GM23248 (cell line): ENCODE results near the gene SEC14L1. TPM values are rescaled to one million over a fixed set of nuclear protein-coding genes. Genes with fewer than 3 reads are reported as not detected.

Source experiments
- DNase-seq: peaks from one replicate; pipeline ENCODE4 v3.0.0-alpha.2; 2015
- H2AFZ ChIP-seq: fragments of 200-600 bp; sonication (generic); 2 replicates; pipeline ENCODE4 v1.6.1; 2016; ENCODE audit warnings: antibody characterized with exemption
- H3F3A ChIP-seq: fragments of 200-600 bp; sonication (generic); 2 replicates; pipeline ENCODE4 v1.6.1; 2016; ENCODE audit warnings: mild to moderate bottlenecking, antibody characterized with exemption, mixed run types; ENCODE audit not compliant: insufficient read depth
- H3K27ac ChIP-seq: fragments of 200-600 bp; sonication (generic); 2 replicates; pipeline ENCODE4 v1.5.1; 2016; ENCODE audit warnings: mild to moderate bottlenecking
- H3K27me3 ChIP-seq: fragments of 200-600 bp; sonication (generic); replicated peaks from 2 replicates; pipeline ENCODE4 v1.6.1; 2016; ENCODE audit warnings: mild to moderate bottlenecking; ENCODE audit not compliant: insufficient read depth
- H3K36me3 ChIP-seq: fragments of 200-600 bp; sonication (generic); 2 replicates; pipeline ENCODE4 v1.6.1; 2016; ENCODE audit warnings: low read depth, mild to moderate bottlenecking
- H3K4me1 ChIP-seq: fragments of 200-600 bp; sonication (generic); 2 replicates; pipeline ENCODE4 v1.6.1; 2016; ENCODE audit warnings: mild to moderate bottlenecking; ENCODE audit not compliant: insufficient read depth
- H3K4me2 ChIP-seq: fragments of 200-600 bp; sonication (generic); one replicate; pipeline ENCODE4 v1.6.1; 2016; ENCODE audit warnings: mild to moderate bottlenecking; ENCODE audit not compliant: unreplicated experiment
- H3K4me3 ChIP-seq: fragments of 200-600 bp; sonication (generic); 2 replicates; pipeline ENCODE4 v1.5.1; 2016; ENCODE audit warnings: mild to moderate bottlenecking
- H3K79me2 ChIP-seq: fragments of 200-600 bp; sonication (generic); 2 replicates; pipeline ENCODE4 v1.6.1; 2016; ENCODE audit warnings: mild to moderate bottlenecking; ENCODE audit not compliant: insufficient read depth
- H3K9ac ChIP-seq: fragments of 200-600 bp; sonication (generic); 2 replicates; pipeline ENCODE4 v1.6.1; 2016; ENCODE audit warnings: mild to moderate bottlenecking
- H3K9me2 ChIP-seq: fragments of 200-600 bp; sonication (generic); 2 replicates; pipeline ENCODE4 v1.6.1; 2016; ENCODE audit warnings: mixed run types, mild to moderate bottlenecking, moderate library complexity; ENCODE audit not compliant: insufficient read depth
- H3K9me3 ChIP-seq: fragments of 200-600 bp; sonication (generic); one replicate; pipeline ENCODE4 v1.6.1; 2017; ENCODE audit warnings: low read depth
- H4K20me1 ChIP-seq: fragments of 200-600 bp; sonication (generic); 2 replicates; pipeline ENCODE4 v1.6.0; 2016; ENCODE audit not compliant: insufficient read depth
- EZH2 ChIP-seq: fragments of 200-600 bp; sonication (generic); IDR thresholded peaks from 2 replicates; pipeline ENCODE4 v1.6.1; 2018; ENCODE audit warnings: antibody characterized with exemption, mild to moderate bottlenecking; ENCODE audit not compliant: insufficient read depth, poor library complexity, severe bottlenecking
- EZH2phosphoT487 ChIP-seq: fragments of 200-600 bp; sonication (generic); IDR thresholded peaks from 2 replicates; pipeline ENCODE4 v1.6.1; 2018; ENCODE audit warnings: antibody characterized with exemption, moderate library complexity, mild to moderate bottlenecking, low read depth; ENCODE audit not compliant: insufficient read depth
- WGBS, 2 experiments: methylation state at CpG; one replicate each; pipeline ENCODE4 v1.1.6; 2015 to 2017; ENCODE audit warnings: low lambda C conversion rate in 2 of 2, low coverage in 1 of 2; ENCODE audit errors: missing lambda C conversion rate in 2 of 2; 5-methylcytosine and 5-hydroxymethylcytosine counted together
- in situ Hi-C: fragments of 300-500 bp; cut with MboI; formaldehyde crosslinking; loops from 2 replicates; pipeline ENCODE4 v1.15.0; 2020
- polyA plus RNA-seq: library from polyadenylated mRNA; unstranded; fragments of >200 nt; fragmentation: Nextera tagmentation; extraction: Ambion mirVana; gene quantifications from 2 replicates; pipeline ENCODE4 v1.2.1, GENCODE V29; 2016
- small RNA-seq: library from RNA; depleted of rRNA; stranded (forward); fragments of <200 nt; gene quantifications from one replicate; pipeline ENCODE3, GENCODE V24; 2014; ENCODE audit warnings: low read depth, low replicate concordance
- total RNA-seq: library from RNA; depleted of rRNA; stranded (reverse); fragments of >200 nt; shearing (Covaris generic); gene quantifications from 2 replicates; pipeline ENCODE4 v1.2.3, GENCODE V29; 2014

SEC14L1 gene
- total and polyA plus RNA-seq, 2 experiments from 2014 or later = 24.4 to 26.8 TPM

DNA sequence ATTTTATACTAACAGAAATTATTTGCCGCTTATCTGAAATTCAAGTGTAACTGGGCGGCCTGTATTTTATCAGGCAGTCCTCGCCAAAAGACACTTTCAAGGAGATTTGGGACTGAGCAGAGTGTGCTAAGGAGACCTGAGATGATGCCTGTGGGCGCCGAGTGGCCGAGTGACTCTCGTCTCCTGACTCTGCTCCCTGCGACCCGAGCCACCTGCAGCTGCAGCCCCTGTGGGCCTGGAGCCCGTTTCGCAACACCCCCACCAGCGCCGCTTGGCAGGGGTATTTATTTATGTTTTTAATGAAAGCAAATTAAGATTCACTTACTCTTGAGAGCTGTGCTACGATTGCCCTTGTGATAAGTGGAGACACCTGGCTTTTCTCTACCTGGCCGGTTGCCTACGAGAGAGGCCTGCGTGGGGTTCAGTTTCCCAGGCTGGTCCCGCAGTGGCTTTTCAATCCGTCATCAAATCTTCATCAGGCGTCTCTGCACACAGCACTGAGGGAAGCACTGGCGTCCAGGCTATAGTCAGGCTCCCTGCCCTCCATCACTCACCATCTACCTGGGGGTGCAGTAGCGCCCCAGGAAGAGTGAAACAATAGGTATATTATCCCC is 124.0 kb downstream of the SEC14L1 start:
- H3K4me3 ChIP-seq = no peak overlapping the region
- no peaks in the 10 kb centered on the region for H3K36me3 ChIP-seq
- no peaks in the 10 kb centered on the region for H4K20me1 ChIP-seq
- no peak overlapping the region for H3K4me2 ChIP-seq
- H2AFZ ChIP-seq = no peak overlapping the region
- 76 to 79% methylated on average over 22 of the region's 22 CpGs for WGBS, 2 experiments
- no peak overlapping the region for H3K27ac ChIP-seq
- H3K9me3 ChIP-seq = no peaks in the 10 kb centered on the region
- no peak overlapping the region for H3K9ac ChIP-seq
- no peaks in the 10 kb centered on the region for H3K4me1 ChIP-seq
- no peak for DNase-seq
- H3K79me2 ChIP-seq = no peaks in the 10 kb centered on the region
- no peaks in the 10 kb centered on the region for H3F3A ChIP-seq
- H3K9me2 ChIP-seq = no peaks in the 10 kb centered on the region
- TF ChIP-seq EZH2phosphoT487 (no peak), EZH2 (no peak)
- in situ Hi-C loops = no loop called here
- H3K27me3 ChIP-seq = no peaks in the 10 kb centered on the region

DNA sequence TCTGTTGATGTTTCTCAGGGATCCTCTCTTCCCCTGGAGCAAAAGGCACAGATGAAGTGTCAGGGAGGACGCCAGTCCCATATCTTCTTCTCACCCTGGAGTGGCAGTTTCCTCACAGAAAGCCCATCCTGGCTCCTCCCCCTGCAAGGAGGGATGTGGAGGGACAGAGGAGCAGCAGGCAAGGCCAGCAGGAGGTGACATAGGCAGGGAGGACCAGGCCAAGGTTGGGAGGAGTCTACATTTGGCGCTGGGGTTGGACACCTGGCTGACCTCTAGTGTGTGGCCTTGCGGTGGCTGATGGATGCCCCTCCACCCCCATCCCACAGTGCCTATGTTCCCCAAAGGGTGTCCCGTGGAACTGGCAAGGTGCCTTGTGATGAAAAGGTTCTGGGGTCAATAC is 125.4 kb downstream of the SEC14L1 start:
- H2AFZ ChIP-seq = no peak overlapping the region
- H3F3A ChIP-seq = no peaks in the 10 kb centered on the region
- H3K9me3 ChIP-seq = no peaks in the 10 kb centered on the region
- H3K4me2 ChIP-seq = no peak overlapping the region
- H4K20me1 ChIP-seq = no peaks in the 10 kb centered on the region
- H3K4me3 ChIP-seq = no peak overlapping the region
- H3K36me3 ChIP-seq = no peaks in the 10 kb centered on the region
- H3K27me3 ChIP-seq = no peaks in the 10 kb centered on the region
- DNase-seq = no peak
- H3K27ac ChIP-seq = no peak overlapping the region
- in situ Hi-C loops = no loop called here
- WGBS, 2 experiments = 66 to 75% methylated on average over 3 to 4 of the region's 4 CpGs
- no peak for TF ChIP-seq EZH2
- no peak for TF ChIP-seq EZH2phosphoT487
- no peaks in the 10 kb centered on the region for H3K79me2 ChIP-seq
- no peak overlapping the region for H3K9ac ChIP-seq
- no peaks in the 10 kb centered on the region for H3K9me2 ChIP-seq
- no peaks in the 10 kb centered on the region for H3K4me1 ChIP-seq

Small RNA genes lying within 50 kb of the gene (small RNA-seq; reads per million reads assigned to genes)
- gene RNU4-47P = not detected
